Astrocyte (in vitro differentiated cells and primary cell): ENCODE measurements around the gene MEGF6. TPM values are rescaled to one million over a fixed set of nuclear protein-coding genes. Genes with fewer than 3 reads are reported as not detected.

Experiments used
- DNase-seq: peaks from one replicate; pipeline ENCODE4 v3.0.0-alpha.2; 2010; ENCODE audit warnings: low read depth
- FAIRE-seq: peaks from 2 replicates; lab custom pipeline; 2011; peaks lifted over from hg19 to GRCh38; lab: Jason Lieb, UNC
- H2AFZ ChIP-seq: 2 replicates; pipeline ENCODE4 v1.6.0; 2012; ENCODE audit warnings: low read depth, low read length, inconsistent platforms
- H3K27ac ChIP-seq: 2 replicates; pipeline ENCODE4 v1.5.1; 2011; ENCODE audit warnings: low read depth, low read length, inconsistent platforms
- H3K27me3 ChIP-seq: 2 replicates; pipeline ENCODE4 v1.6.0; 2011; ENCODE audit warnings: low read length, inconsistent platforms; ENCODE audit not compliant: insufficient read depth
- H3K36me3 ChIP-seq: 2 replicates; pipeline ENCODE4 v1.5.1; 2011; ENCODE audit warnings: low read length, inconsistent platforms; ENCODE audit not compliant: insufficient read depth
- H3K4me1 ChIP-seq: 2 replicates; pipeline ENCODE4 v1.5.1; 2011; ENCODE audit warnings: low read length, inconsistent platforms; ENCODE audit not compliant: insufficient read depth
- H3K4me2 ChIP-seq: 2 replicates; pipeline ENCODE4 v1.6.0; 2012; ENCODE audit warnings: low read length, inconsistent platforms
- H3K4me3 ChIP-seq: 2 replicates; pipeline ENCODE4 v1.5.1; 2011; ENCODE audit warnings: low read depth, mild to moderate bottlenecking, low read length, inconsistent platforms; ENCODE audit not compliant: insufficient read depth
- H3K79me2 ChIP-seq: 2 replicates; pipeline ENCODE4 v1.6.0; 2012; ENCODE audit warnings: mild to moderate bottlenecking, low read length, inconsistent platforms; ENCODE audit not compliant: insufficient read depth
- H3K9ac ChIP-seq: 2 replicates; pipeline ENCODE4 v1.6.0; 2012; ENCODE audit warnings: mild to moderate bottlenecking, low read length, inconsistent platforms
- H3K9me3 ChIP-seq: 2 replicates; pipeline ENCODE4 v1.5.1; 2012; ENCODE audit warnings: low read depth, mild to moderate bottlenecking, low read length, inconsistent platforms; ENCODE audit not compliant: insufficient read depth
- H4K20me1 ChIP-seq: 2 replicates; pipeline ENCODE4 v1.6.0; 2012; ENCODE audit warnings: low read length, inconsistent platforms; ENCODE audit not compliant: insufficient read depth
- H3K27ac Mint-ChIP-seq: one replicate; pipeline ENCODE4 v1.8.0; 2021; ENCODE audit warnings: mild to moderate bottlenecking, mixed read lengths; ENCODE audit not compliant: unreplicated experiment
- H3K27me3 Mint-ChIP-seq: one replicate; pipeline ENCODE4 v1.8.0; 2021; ENCODE audit warnings: low read depth, mixed read lengths; ENCODE audit not compliant: unreplicated experiment
- H3K36me3 Mint-ChIP-seq: one replicate; pipeline ENCODE4 v1.8.0; 2021; ENCODE audit warnings: low read depth, mixed read lengths; ENCODE audit not compliant: unreplicated experiment
- H3K4me1 Mint-ChIP-seq: one replicate; pipeline ENCODE4 v1.8.0; 2021; ENCODE audit warnings: low read depth, mixed read lengths; ENCODE audit not compliant: unreplicated experiment
- H3K4me3 Mint-ChIP-seq: one replicate; pipeline ENCODE4 v1.8.0; 2021; ENCODE audit warnings: mild to moderate bottlenecking, moderate library complexity, mixed read lengths; ENCODE audit not compliant: unreplicated experiment
- H3K9me3 Mint-ChIP-seq: one replicate; pipeline ENCODE4 v1.8.0; 2021; ENCODE audit warnings: mild to moderate bottlenecking, mixed read lengths; ENCODE audit not compliant: unreplicated experiment
- CTCF ChIP-seq: IDR thresholded peaks from 2 replicates; pipeline ENCODE4 v1.5.1; 2011; ENCODE audit warnings: low read depth, mild to moderate bottlenecking, inconsistent platforms, low read length, moderate library complexity; ENCODE audit not compliant: insufficient read depth
- EZH2 ChIP-seq: IDR thresholded peaks from 2 replicates; pipeline ENCODE4 v1.6.1; 2012; ENCODE audit warnings: mild to moderate bottlenecking, low read length, inconsistent platforms; ENCODE audit not compliant: insufficient read depth
- total RNA-seq: library from RNA; stranded (reverse); gene quantifications from 2 replicates; pipeline ENCODE4 v1.2.1, GENCODE V29; 2021

MEGF6 gene
- total RNA-seq, 1 donor from 2014 or later, result 14.8 TPM

GRCh38 chr1:3644273-3644672 is 33.0 kb upstream of the MEGF6 start:
- H4K20me1 ChIP-seq, result no peaks in the 10 kb centered on the region

GRCh38 chr1:3642919-3643675 is 31.8 kb upstream of the MEGF6 start:
- Histone ChIP-seq H3K9me3 (no peaks in the 10 kb centered on the region), H3K4me2 (no peak overlapping the region), H3K79me2 (no peaks in the 10 kb centered on the region), H2AFZ (no peak overlapping the region), H3K36me3 (peaks cover 11% of the 10 kb centered on the region), H3K27me3 (no peaks in the 10 kb centered on the region), H3K4me3 (no peak overlapping the region), H4K20me1 (no peaks in the 10 kb centered on the region), H3K27ac (no peak overlapping the region), H3K4me1 (no peaks in the 10 kb centered on the region), H3K9ac (no peak overlapping the region)
- DNase-seq, result no peak
- Mint-ChIP-seq H3K4me3 (no peak overlapping the region), H3K27me3 (no peaks in the 10 kb centered on the region), H3K9me3 (no peaks in the 10 kb centered on the region), H3K36me3 (peaks cover 8% of the 10 kb centered on the region), H3K27ac (no peak overlapping the region), H3K4me1 (peaks cover 2% of the 10 kb centered on the region)
- TF ChIP-seq CTCF (no peak), EZH2 (no peak)
- FAIRE-seq, result no peak

More at GRCh38 chr1:3644273-3644672, 33.0 kb upstream of the MEGF6 start:
- Histone ChIP-seq H3K27ac (no peak overlapping the region), H3K4me2 (no peak overlapping the region), H2AFZ (no peak overlapping the region), H3K79me2 (peaks cover 3% of the 10 kb centered on the region), H3K4me1 (peaks cover 3% of the 10 kb centered on the region), H3K9ac (no peak overlapping the region), H3K27me3 (no peaks in the 10 kb centered on the region), H3K9me3 (no peaks in the 10 kb centered on the region), H3K36me3 (peaks cover 11% of the 10 kb centered on the region), H3K4me3 (no peak overlapping the region)
- Mint-ChIP-seq H3K4me1 (no peaks in the 10 kb centered on the region), H3K36me3 (peaks cover 3% of the 10 kb centered on the region), H3K9me3 (no peaks in the 10 kb centered on the region), H3K27me3 (no peaks in the 10 kb centered on the region), H3K4me3 (no peak overlapping the region), H3K27ac (no peak overlapping the region)
- no peak for DNase-seq
- no peak for TF ChIP-seq EZH2
- no peak for TF ChIP-seq CTCF
- no peak for FAIRE-seq

- no peak overlapping the region for H3K4me2 ChIP-seq
- H4K20me1 ChIP-seq, result no peaks in the 10 kb centered on the region
- H3K9ac ChIP-seq, result no peak overlapping the region
- no peaks in the 10 kb centered on the region for H3K27me3 ChIP-seq
- no peaks in the 10 kb centered on the region for H3K4me1 ChIP-seq
- H3K27ac Mint-ChIP-seq, result no peak overlapping the region
- no peak for FAIRE-seq
- no peaks in the 10 kb centered on the region for H3K9me3 Mint-ChIP-seq
- H3K4me3 Mint-ChIP-seq, result no peak overlapping the region
- peaks cover 2% of the 10 kb centered on the region for H3K4me1 Mint-ChIP-seq
- H3K4me3 ChIP-seq, result no peak overlapping the region
- H3K27me3 Mint-ChIP-seq, result no peaks in the 10 kb centered on the region
- DNase-seq, result no peak
- no peaks in the 10 kb centered on the region for H3K79me2 ChIP-seq
- H2AFZ ChIP-seq, result no peak overlapping the region
- H3K36me3 Mint-ChIP-seq, result peaks cover 15% of the 10 kb centered on the region
- no peak overlapping the region for H3K27ac ChIP-seq
- H3K36me3 ChIP-seq, result peaks cover 15% of the 10 kb centered on the region
- H3K9me3 ChIP-seq, result no peaks in the 10 kb centered on the region
- TF ChIP-seq CTCF, result no peak
- TF ChIP-seq EZH2, result no peak
These were observed 30.5 kb upstream of the MEGF6 start for GRCh38 chr1:3641816-3642215.
